Stimulated activated CD4-positive, alpha-beta T cell treated with anti-CD3 and anti-CD28 coated beads, Interleukin-12 subunit alpha, Interleukin-12 subunit beta, amount 100 ng/mL, for 48 hours (primary cell): Measurements from ENCODE around the gene AQP2.

ENCODE experiments used
- DNase-seq, 3 donors: peaks; one replicate each; pipeline ENCODE4 v3.0.0-alpha.2; 2020; ENCODE audit warnings: low read depth in 2 of 3, low spot score in 1 of 3

Gene AQP2

DNA sequence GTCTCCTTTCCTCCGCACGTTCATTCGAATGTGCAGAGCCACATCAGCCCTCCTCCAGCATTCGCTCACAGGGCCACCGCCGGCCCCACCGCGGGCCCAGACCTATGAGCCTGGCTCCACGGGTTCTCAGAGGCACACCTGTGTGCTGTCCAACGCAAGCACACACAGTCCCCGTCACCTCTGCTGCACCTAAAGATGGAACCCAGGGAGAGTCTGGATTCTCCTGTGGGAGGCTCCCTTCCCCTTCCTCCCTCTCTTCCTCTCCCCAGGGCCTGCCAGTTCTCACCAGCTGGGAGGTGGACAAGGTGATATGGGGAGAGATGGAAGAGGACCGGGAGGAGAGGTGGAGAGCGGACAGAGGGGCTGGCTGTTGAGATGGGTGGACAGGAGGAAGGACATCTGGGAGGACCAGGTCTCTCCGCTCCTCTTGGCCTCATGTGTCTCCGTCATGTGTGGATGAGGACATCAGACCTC is 17.3 kb downstream of the AQP2 start:
- no peak for DNase-seq

DNA sequence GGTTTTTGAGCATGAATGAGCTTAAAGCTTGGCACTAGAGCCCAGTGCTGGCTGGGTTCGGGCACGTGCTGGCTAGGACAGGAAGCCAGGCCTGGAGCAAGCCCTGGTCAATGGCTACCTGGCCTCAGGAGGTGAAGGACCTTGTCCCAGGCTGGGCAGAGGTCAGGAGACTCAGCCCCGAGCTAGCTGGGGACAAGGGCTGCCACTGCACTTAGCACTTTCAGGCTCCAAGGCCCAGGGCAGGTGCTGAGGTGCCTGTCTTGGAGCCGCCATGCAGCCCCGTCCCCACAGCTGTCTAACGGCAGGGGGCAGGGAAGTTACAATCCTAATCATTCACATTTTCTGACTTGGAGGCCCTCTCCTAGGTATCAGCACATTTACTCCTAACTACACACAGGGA is 17.9 kb downstream of the AQP2 start:
- DNase-seq = no peak

- DNase-seq = no peak
These were observed 18.5 kb downstream of the AQP2 start for GRCh38 chr12:49969027-49969426.

DNA sequence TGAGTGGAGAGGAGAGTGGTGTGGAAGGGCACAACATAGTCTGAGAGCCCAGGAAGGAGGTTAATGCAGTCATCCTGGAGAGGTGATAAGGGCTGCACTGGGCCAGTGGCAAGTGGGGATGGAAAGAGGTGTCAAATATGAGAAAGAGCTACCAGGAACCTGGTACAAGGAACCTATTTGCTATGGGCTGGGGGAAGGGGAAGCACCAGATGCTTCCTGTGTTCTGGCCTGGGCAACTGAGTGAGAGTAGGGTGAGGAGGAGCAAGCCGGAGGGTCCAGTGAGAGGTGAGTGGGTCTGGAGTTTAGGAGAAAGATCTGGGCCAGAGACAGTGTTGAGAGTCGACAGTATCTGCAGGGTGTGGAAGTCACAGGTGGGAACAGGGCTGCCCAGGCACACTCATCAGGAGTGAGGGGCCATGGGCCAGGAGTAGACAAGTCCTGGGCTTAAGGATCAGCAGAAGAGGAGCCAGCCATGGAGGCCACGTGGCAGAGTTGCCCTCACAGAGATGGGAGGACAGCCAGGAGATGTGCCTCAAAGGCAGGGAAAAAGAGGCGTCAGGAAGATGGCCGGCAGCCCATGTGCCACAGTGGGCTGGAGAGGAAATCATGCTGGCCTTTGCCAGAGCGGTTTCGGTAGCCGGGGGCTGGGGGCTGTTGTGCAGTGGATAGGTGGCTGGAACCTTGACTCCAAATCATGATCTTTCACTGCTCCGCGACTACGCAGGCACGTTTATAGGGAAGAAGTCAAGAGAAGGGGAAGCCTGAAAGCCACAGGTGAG is 19.3 kb downstream of the AQP2 start:
- DNase-seq = no peak

GRCh38 chr12:49970658-49971057 is 20.1 kb downstream of the AQP2 start:
- DNase-seq = no peak

DNA sequence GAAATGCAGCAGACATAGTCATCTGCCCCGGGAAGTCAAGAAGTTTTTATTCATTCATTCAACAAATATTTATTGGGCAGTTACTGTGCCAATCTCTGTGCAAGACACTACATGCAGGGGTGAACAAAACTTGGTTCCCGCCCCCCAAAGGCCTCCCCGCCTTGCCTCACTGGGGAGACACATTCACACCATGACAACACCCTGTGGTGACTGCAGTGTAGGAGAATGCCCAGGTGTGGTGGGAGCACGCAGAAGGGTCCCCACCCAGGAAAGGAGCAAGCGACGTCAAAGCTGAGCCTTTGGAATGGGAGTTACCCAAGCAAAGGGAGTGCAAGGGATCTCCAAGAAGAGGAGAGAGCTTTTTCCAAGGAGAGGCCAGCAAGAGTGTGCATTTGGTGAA is 20.6 kb downstream of the AQP2 start:
- DNase-seq = no peak

DNA sequence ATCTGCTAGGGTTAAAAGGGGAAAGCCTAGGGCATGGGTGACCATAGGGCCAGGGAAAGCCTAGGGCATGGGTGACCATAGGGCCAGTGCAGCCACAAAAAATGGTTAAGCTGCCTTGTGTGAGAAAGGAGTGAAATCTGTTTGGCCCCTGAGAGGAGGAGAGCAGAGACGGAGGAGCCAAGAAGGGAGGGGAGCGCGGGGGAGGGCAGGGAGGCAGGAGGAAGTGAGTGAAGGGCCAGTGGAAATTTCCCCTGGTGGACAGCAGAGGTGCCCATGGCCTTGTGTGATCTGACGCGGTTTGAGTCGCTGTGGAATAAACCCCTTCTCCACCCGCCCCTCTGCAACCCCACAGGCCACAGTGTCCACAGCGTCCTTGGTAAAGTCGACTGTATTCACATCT is 21.6 kb downstream of the AQP2 start:
- no peak for DNase-seq

GRCh38 chr12:49972641-49973360 is 22.3 kb downstream of the AQP2 start, which contains the start of gene AQP6:
Gene AQP6 (plus strand): TSS chr12:49972947. CDS start chr12:49973174, 227 bp downstream.
- DNase-seq = no peak

DNA sequence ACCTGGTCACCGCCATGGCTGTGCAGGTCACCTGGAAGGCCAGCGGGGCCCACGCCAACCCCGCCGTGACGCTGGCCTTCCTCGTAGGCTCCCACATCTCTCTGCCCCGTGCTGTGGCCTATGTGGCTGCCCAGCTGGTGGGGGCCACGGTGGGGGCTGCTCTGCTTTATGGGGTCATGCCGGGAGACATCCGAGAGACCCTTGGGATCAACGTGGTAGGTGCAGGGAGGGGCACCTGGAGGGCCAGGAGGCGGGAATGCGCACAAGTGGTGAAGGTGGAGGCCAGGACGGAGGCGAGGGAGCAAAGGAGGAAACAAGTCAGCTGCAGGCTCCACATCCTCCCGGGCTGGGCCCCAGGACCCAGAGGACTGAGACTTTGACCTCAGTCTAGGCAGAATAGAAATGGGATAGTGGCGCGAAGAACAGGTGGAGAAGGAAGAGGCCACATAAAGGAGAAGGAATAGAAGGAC is 22.9 kb downstream of the AQP2 start:
- no peak for DNase-seq

- DNase-seq = no peak
These were observed 23.7 kb downstream of the AQP2 start for GRCh38 chr12:49974231-49974675.

- no peak for DNase-seq
These were observed 24.3 kb downstream of the AQP2 start for GRCh38 chr12:49974677-49975317.

- no peak for DNase-seq
These were observed 24.8 kb downstream of the AQP2 start for GRCh38 chr12:49975318-49975761.

- no peak for DNase-seq
These were observed 26.0 kb downstream of the AQP2 start for GRCh38 chr12:49976557-49976956.

DNA sequence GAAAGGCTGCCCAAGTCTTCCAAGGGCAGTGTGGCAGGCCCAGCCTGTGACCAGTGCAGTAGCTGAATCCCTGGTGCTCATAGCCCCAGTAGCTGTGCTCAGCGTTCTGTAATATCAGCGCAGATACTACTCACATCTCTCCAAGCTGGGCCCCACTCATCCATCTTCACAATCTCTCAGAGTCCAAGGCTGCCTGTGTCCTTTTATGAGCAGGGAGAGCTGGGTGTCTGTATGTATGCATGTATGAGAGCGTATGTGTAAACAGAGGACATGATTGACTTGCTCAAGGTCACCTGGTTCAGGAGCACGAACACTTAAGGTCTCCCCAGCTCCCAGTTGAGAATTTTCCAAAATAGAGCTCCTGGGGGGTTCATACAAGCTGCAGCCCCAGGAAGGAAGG is 27.6 kb downstream of the AQP2 start:
- DNase-seq = no peak

GRCh38 chr12:49979016-49979586 is 28.6 kb downstream of the AQP2 start:
- DNase-seq = no peak

DNA sequence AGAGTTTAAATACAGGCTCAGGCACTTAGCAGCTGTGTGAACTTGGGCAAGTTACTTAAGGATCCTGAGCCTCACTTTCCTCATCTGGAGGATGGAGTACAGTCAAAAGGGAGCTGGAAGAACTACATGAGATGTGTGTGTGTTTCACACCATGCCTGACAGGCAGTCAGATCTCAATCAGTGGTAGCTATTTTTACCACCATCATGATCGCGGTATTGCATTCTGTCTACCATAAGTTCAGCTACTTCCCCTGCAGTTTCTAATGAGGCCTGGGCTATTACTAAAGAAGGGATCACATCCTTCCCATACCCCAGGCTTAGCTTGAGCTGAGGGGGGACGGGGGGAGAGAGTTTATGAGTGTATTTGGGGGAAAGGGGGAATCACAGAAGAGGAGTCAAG is 29.3 kb downstream of the AQP2 start:
- DNase-seq = no peak

DNA sequence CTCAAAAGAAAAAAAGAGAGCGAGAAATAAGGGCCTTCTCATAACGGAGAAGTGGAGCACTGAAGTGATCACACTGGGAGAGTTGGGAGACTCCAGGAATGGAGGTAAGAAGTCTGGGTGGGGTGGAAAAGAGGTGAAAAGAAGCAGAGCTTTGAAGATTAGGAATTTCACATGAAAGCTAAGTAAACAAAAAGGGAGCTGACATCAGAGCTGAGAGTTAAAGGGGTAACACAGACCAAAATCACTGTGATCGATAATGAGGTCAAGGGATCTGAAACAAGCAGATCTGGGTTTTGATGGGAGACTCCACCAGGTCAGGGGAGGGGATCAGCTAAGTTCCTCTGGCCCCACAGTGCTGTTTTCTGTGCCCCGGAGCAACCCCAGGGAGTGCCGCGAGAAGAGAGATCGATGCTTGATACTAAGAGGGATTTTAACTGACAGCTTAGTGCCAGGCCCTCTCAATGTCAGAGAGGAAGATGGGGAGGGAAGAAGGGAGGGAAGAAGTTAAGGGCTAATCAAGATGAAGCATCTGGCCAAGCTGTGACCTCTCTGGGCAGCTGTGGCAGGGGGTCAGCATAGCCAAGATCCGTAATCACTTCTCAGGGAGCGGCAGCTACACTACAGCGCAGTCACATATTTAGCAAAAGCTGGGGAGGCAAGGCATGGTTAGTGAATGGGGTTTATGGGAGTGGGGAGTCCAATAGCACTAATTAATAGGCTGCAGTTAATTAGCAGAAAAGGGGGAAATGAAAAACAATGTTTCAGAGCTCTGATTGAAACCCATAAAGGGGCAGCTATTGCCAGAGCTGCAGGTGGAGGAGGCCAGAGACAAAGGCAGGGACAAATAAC is 30.2 kb downstream of the AQP2 start:
- DNase-seq = no peak

DNA sequence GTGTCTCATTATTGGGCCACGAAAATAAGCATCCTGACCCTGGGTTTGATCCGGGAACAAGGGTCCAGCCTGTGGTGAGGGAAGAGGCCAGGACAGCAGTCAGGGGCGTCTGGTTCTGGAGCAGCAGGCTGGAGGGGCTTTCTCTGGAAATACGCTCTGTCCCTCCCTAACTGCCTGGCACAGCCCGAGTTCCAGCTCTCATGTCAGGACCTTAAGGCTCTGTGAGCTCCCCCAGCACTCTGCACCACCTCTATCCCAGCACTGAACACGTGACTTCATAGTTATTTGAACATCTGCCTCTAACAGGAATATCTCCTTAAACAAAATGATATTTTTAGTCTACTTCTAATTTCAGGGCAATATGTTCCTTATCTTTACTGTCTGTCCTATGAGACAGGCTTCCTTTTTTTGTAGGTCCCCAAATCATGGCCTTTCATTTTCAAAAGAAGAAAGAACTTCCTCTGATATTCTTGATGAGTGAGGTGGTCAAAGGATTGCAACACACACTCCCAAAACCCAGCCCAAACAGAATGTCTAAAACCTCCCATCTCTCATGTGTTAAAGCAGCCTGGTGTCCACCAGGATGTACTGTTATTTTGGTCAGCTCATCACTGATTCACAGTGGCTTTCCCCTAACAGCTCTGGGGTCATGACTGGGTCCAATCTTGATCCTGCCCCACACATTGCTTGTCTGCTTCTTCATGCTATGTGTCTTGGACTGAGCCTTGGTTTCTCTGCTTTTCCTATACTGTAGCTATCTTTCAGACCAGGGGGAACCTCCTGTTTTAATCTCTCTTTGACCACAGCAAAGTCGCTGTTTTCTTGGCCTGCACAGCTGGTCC is 31.9 kb downstream of the AQP2 start:
- no peak for DNase-seq

DNA sequence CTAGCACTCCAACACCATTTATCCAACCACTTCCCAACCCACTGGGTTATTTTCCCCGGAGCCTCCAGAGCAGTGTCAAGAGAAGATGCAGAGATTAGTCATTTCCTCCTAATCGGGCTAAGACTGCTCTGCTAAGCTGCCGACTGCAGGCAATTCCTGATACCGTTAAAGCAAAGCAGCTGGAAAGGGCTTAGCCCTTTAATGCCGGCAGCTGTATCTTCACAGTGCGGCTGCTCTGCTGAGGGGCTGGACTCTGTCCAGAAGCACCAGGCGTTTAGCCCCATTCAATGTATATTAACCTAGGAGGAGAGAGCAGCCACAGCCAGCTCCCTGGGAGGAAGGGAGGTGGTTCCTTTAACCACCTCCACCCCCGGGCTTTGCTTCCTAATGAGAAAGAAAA is 33.4 kb downstream of the AQP2 start:
- no peak for DNase-seq
